Spinal cord (tissue), 10 donors: ENCODE results near the gene HMGN5. TPM values are rescaled to one million over a fixed set of nuclear protein-coding genes. Genes with fewer than 3 reads are reported as not detected.

Experiments
- DNase-seq, 6 donors: peaks; one replicate each; pipeline versions ENCODE4 v3.0.0 to v3.0.0-alpha.2; 2013 to 2015; ENCODE audit warnings: low spot score in 6 of 6, low read depth in 4 of 6
- H3K27ac ChIP-seq: one replicate; pipeline ENCODE4 v1.5.1; 2013; ENCODE audit warnings: low read depth, low read length, control low read depth
- H3K27me3 ChIP-seq: one replicate; pipeline ENCODE4 v1.6.1; 2013; ENCODE audit warnings: low read length; ENCODE audit not compliant: control insufficient read depth, insufficient read depth
- H3K36me3 ChIP-seq: one replicate; pipeline ENCODE4 v1.6.1; 2013; ENCODE audit warnings: low read length; ENCODE audit not compliant: control insufficient read depth, insufficient read depth
- H3K4me1 ChIP-seq: one replicate; pipeline ENCODE4 v1.6.1; 2013; ENCODE audit warnings: low read length; ENCODE audit not compliant: control insufficient read depth, insufficient read depth
- H3K4me3 ChIP-seq: one replicate; pipeline ENCODE4 v1.5.1; 2013; ENCODE audit warnings: low read depth, low read length, control low read depth
- H3K9me3 ChIP-seq: one replicate; pipeline ENCODE4 v1.6.1; 2013; ENCODE audit warnings: low read length; ENCODE audit not compliant: control insufficient read depth, insufficient read depth
- WGBS: methylation state at CpG from one replicate; pipeline ENCODE4 v1.1.5; 2013; ENCODE audit warnings: missing lambda C conversion rate; ENCODE audit not compliant: insufficient coverage; 5-methylcytosine and 5-hydroxymethylcytosine counted together
- polyA plus RNA-seq, 2 donors: library from polyadenylated mRNA; unstranded; fragments of 120-200 nt; gene quantifications; one replicate each; pipeline ENCODE4 v1.2.1, GENCODE V29; 2013; ENCODE audit not compliant: insufficient read length in 2 of 2
- total RNA-seq, 2 donors: library from RNA; depleted of rRNA in 1 of 2; stranded (reverse); fragments of 120-200 nt in 1 of 2; fragments of >200 nt in 1 of 2; gene quantifications; one replicate each; pipeline versions ENCODE4 v1.2.3 to v1.2.4, GENCODE V29; 2013 to 2014
- donor health status: healthy.

Gene HMGN5
- total and polyA plus RNA-seq, 4 donors: 4.1 to 34.8 (median 16.3) TPM

GRCh38 chrX:81215685-81216084 is 14.0 kb upstream of the HMGN5 start:
- Histone ChIP-seq H3K27me3 (no peaks in the 10 kb centered on the region), H3K36me3 (no peaks in the 10 kb centered on the region), H3K27ac (no peak overlapping the region), H3K4me1 (no peaks in the 10 kb centered on the region), H3K9me3 (no peaks in the 10 kb centered on the region), H3K4me3 (no peak overlapping the region)
- no peak for DNase-seq
- WGBS: no CpG with 5 or more reads among the region's 1 CpG

GRCh38 chrX:81208916-81209315 is 7.2 kb upstream of the HMGN5 start:
- DNase-seq: no peak
- Histone ChIP-seq H3K36me3 (no peaks in the 10 kb centered on the region), H3K9me3 (no peaks in the 10 kb centered on the region), H3K27ac (no peak overlapping the region), H3K27me3 (no peaks in the 10 kb centered on the region), H3K4me1 (no peaks in the 10 kb centered on the region), H3K4me3 (no peak overlapping the region)
- 83% methylated on average over 1 of the region's 8 CpGs for WGBS

GRCh38 chrX:81206476-81206875 is 4.8 kb upstream of the HMGN5 start:
- no peaks in the 10 kb centered on the region for H3K4me1 ChIP-seq
- WGBS: 50% methylated on average over 1 of the region's 1 CpG
- H3K9me3 ChIP-seq: no peaks in the 10 kb centered on the region
- H3K4me3 ChIP-seq: no peak overlapping the region
- H3K36me3 ChIP-seq: no peaks in the 10 kb centered on the region
- H3K27me3 ChIP-seq: no peaks in the 10 kb centered on the region
- H3K27ac ChIP-seq: no peak overlapping the region
- DNase-seq: no peak

- no peak overlapping the region for H3K27ac ChIP-seq
- no peaks in the 10 kb centered on the region for H3K36me3 ChIP-seq
- WGBS: no CpG with 5 or more reads among the region's 2 CpGs
- no peaks in the 10 kb centered on the region for H3K9me3 ChIP-seq
- no peak overlapping the region for H3K4me3 ChIP-seq
- no peaks in the 10 kb centered on the region for H3K27me3 ChIP-seq
- H3K4me1 ChIP-seq: no peaks in the 10 kb centered on the region
- DNase-seq: no peak
Observed at GRCh38 chrX:81205551-81205950, 3.8 kb upstream of the HMGN5 start.

GRCh38 chrX:81202943-81203342 is 1.2 kb upstream of the HMGN5 start:
- Histone ChIP-seq H3K27ac (peak overlapping the region; percentile 73), H3K36me3 (no peaks in the 10 kb centered on the region), H3K27me3 (no peaks in the 10 kb centered on the region), H3K4me3 (peak overlapping the region; percentile 41), H3K9me3 (no peaks in the 10 kb centered on the region), H3K4me1 (no peaks in the 10 kb centered on the region)
- peak in 1 of 6 donors; percentile 12 for DNase-seq
- no CpG with 5 or more reads among the region's 1 CpG for WGBS

- Histone ChIP-seq H3K4me3 (peak overlapping the region; percentile 41), H3K4me1 (no peaks in the 10 kb centered on the region), H3K27me3 (no peaks in the 10 kb centered on the region), H3K27ac (peak overlapping the region; percentile 73), H3K36me3 (no peaks in the 10 kb centered on the region), H3K9me3 (no peaks in the 10 kb centered on the region)
- WGBS: 32% methylated on average over 8 of the region's 8 CpGs
- peak in 1 of 6 donors; percentile 14 for DNase-seq
Observed at GRCh38 chrX:81202456-81202819, 725 bp upstream of the HMGN5 start.

- peak in 2 of 6 donors; percentile 6 to 13 for DNase-seq
- Histone ChIP-seq H3K4me3 (peak overlapping the region; percentile 41), H3K27me3 (no peaks in the 10 kb centered on the region), H3K27ac (peak overlapping the region; percentile 73), H3K4me1 (no peaks in the 10 kb centered on the region), H3K36me3 (no peaks in the 10 kb centered on the region), H3K9me3 (no peaks in the 10 kb centered on the region)
- WGBS: no CpG with 5 or more reads among the region's 1 CpG
Observed at GRCh38 chrX:81201071-81201470, 642 bp downstream of the HMGN5 start.

- peak in 2 of 6 donors; percentile 16 to 26 for DNase-seq
- Histone ChIP-seq H3K4me1 (no peaks in the 10 kb centered on the region), H3K9me3 (no peaks in the 10 kb centered on the region), H3K27me3 (no peaks in the 10 kb centered on the region), H3K4me3 (no peak overlapping the region), H3K27ac (no peak overlapping the region), H3K36me3 (no peaks in the 10 kb centered on the region)
- 0% methylated on average over 1 of the region's 5 CpGs for WGBS
Observed at GRCh38 chrX:81195712-81196111, 6.0 kb downstream of the HMGN5 start.

- no peaks in the 10 kb centered on the region for H3K4me1 ChIP-seq
- H3K27ac ChIP-seq: no peak overlapping the region
- DNase-seq: no peak
- no peak overlapping the region for H3K4me3 ChIP-seq
- WGBS: no CpG with 5 or more reads among the region's 2 CpGs
- no peaks in the 10 kb centered on the region for H3K27me3 ChIP-seq
- no peaks in the 10 kb centered on the region for H3K9me3 ChIP-seq
- H3K36me3 ChIP-seq: no peaks in the 10 kb centered on the region
Observed at GRCh38 chrX:81195259-81195658, 6.5 kb downstream of the HMGN5 start.

- Histone ChIP-seq H3K36me3 (no peaks in the 10 kb centered on the region), H3K4me1 (no peaks in the 10 kb centered on the region), H3K4me3 (no peak overlapping the region), H3K27me3 (no peaks in the 10 kb centered on the region), H3K9me3 (no peaks in the 10 kb centered on the region), H3K27ac (no peak overlapping the region)
- peak in 3 of 6 donors; percentile 17 to 63 (median 39) for DNase-seq
- WGBS: no CpG with 5 or more reads among the region's 1 CpG
Observed at GRCh38 chrX:81174286-81174685, 27.4 kb downstream of the HMGN5 start.
